ENCODE measurements around the gene NIPAL4.

Gene NIPAL4

DNA sequence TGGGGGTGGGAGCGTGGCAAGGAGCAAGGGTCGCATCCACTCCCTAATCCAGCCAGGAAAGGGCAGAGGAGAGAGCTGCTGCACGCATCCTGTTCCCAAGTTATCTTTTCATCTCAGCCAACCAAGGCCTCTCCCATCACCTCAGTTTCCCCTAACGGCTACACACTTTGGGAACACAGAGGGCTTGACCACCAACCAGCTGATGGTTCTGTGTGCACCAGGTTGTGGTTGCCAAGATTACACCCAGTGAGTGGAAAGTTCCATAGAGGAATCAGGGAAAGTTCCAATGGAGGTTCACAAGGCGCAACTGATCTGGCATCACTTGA lies 61.7 kb downstream of the NIPAL4 start:
- Histone ChIP-seq H3K4me1 (no peaks in the 10 kb centered on the region), H3K9me3 (no peaks in the 10 kb centered on the region), H3K27me3 (ENCODE audit: low read depth) (no peaks in the 10 kb centered on the region), H3K4me3 (no peak overlapping the region), H3K36me3 (replicated peaks) (no peaks in the 10 kb centered on the region)
- DNase-seq (ENCODE audit: low spot score in 2 of 2): no peak
- in situ Hi-C loops (cut with MboI; ENCODE audit: low sequenced_read_pairs): no loop called here

DNA sequence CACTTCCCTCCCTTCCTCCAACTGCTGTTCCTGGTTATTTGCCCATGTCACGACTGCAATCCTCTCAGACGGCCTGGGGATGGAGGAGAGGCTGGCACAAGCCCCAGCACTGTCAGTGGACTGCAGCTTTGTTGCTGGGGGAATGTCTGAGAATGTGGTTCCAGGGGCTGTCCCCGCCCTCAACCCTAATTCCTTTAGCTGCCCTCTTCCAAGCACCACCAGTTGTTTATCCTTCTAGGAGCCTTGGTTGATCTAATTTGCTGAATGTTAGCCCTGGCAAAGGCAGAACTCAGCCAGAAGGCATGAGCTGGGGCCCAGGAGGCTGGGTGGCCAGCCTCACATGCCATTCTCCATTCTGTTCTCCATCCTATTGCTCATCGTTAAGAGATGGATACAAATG lies 64.0 kb downstream of the NIPAL4 start:
- Histone ChIP-seq H3K9me3 (no peaks in the 10 kb centered on the region), H3K4me3 (no peak overlapping the region), H3K36me3 (replicated peaks) (no peaks in the 10 kb centered on the region), H3K4me1 (no peaks in the 10 kb centered on the region), H3K27me3 (ENCODE audit: low read depth) (no peaks in the 10 kb centered on the region)
- no peak for DNase-seq (ENCODE audit: low spot score in 2 of 2)
- in situ Hi-C loops (cut with MboI; ENCODE audit: low sequenced_read_pairs): no loop called here
